ENCODE data around the gene LTB.
"Not testable (repeated sequence)": the region's sequence is repeated elsewhere in the genome, so short reads cannot be mapped to it uniquely, and the experiment has no call there.

The LTB gene

DNA sequence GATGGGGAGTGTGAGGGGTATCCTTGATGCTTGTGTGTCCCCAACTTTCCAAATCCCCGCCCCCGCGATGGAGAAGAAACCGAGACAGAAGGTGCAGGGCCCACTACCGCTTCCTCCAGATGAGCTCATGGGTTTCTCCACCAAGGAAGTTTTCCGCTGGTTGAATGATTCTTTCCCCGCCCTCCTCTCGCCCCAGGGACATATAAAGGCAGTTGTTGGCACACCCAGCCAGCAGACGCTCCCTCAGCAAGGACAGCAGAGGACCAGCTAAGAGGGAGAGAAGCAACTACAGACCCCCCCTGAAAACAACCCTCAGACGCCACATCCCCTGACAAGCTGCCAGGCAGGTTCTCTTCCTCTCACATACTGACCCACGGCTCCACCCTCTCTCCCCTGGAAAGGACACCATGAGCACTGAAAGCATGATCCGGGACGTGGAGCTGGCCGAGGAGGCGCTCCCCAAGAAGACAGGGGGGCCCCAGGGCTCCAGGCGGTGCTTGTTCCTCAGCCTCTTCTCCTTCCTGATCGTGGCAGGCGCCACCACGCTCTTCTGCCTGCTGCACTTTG lies 6.8 kb downstream of the LTB start, which contains the start of gene TNF:
TSS of gene TNF (plus strand) at position 231 of the 567 bp plus-strand sequence. CDS start at position 408, 177 bp downstream.
- no peak for DNase-seq

DNA sequence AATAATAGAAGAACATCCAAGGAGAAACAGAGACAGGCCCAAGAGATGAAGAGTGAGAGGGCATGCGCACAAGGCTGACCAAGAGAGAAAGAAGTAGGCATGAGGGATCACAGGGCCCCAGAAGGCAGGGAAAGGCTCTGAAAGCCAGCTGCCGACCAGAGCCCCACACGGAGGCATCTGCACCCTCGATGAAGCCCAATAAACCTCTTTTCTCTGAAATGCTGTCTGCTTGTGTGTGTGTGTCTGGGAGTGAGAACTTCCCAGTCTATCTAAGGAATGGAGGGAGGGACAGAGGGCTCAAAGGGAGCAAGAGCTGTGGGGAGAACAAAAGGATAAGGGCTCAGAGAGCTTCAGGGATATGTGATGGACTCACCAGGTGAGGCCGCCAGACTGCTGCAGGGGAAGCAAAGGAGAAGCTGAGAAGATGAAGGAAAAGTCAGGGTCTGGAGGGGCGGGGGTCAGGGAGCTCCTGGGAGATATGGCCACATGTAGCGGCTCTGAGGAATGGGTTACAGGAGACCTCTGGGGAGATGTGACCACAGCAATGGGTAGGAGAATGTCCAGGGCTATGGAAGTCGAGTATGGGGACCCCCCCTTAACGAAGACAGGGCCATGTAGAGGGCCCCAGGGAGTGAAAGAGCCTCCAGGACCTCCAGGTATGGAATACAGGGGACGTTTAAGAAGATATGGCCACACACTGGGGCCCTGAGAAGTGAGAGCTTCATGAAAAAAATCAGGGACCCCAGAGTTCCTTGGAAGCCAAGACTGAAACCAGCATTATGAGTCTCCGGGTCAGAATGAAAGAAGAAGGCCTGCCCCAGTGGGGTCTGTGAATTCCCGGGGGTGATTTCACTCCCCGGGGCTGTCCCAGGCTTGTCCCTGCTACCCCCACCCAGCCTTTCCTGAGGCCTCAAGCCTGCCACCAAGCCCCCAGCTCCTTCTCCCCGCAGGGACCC lies 7.8 kb downstream of the LTB start:
- DNase-seq: no peak

DNA sequence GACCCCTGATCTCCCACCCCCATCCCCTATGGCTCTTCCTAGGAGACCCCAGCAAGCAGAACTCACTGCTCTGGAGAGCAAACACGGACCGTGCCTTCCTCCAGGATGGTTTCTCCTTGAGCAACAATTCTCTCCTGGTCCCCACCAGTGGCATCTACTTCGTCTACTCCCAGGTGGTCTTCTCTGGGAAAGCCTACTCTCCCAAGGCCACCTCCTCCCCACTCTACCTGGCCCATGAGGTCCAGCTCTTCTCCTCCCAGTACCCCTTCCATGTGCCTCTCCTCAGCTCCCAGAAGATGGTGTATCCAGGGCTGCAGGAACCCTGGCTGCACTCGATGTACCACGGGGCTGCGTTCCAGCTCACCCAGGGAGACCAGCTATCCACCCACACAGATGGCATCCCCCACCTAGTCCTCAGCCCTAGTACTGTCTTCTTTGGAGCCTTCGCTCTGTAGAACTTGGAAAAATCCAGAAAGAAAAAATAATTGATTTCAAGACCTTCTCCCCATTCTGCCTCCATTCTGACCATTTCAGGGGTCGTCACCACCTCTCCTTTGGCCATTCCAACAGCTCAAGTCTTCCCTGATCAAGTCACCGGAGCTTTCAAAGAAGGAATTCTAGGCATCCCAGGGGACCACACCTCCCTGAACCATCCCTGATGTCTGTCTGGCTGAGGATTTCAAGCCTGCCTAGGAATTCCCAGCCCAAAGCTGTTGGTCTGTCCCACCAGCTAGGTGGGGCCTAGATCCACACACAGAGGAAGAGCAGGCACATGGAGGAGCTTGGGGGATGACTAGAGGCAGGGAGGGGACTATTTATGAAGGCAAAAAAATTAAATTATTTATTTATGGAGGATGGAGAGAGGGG lies 8.8 kb downstream of the LTB start:
- no peak for DNase-seq

DNA sequence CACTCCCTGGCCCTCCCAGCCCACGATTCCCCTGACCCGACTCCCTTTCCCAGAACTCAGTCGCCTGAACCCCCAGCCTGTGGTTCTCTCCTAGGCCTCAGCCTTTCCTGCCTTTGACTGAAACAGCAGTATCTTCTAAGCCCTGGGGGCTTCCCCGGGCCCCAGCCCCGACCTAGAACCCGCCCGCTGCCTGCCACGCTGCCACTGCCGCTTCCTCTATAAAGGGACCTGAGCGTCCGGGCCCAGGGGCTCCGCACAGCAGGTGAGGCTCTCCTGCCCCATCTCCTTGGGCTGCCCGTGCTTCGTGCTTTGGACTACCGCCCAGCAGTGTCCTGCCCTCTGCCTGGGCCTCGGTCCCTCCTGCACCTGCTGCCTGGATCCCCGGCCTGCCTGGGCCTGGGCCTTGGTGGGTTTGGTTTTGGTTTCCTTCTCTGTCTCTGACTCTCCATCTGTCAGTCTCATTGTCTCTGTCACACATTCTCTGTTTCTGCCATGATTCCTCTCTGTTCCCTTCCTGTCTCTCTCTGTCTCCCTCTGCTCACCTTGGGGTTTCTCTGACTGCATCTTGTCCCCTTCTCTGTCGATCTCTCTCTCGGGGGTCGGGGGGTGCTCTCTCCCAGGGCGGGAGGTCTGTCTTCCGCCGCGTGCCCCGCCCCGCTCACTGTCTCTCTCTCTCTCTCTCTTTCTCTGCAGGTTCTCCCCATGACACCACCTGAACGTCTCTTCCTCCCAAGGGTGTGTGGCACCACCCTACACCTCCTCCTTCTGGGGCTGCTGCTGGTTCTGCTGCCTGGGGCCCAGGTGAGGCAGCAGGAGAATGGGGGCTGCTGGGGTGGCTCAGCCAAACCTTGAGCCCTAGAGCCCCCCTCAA lies 9.9 kb downstream of the LTB start, which contains the start of gene LTA:
TSS of gene LTA (plus strand) at position 249 of the 871 bp plus-strand sequence. CDS start at position 703, 454 bp downstream.
- DNase-seq: no peak

DNA sequence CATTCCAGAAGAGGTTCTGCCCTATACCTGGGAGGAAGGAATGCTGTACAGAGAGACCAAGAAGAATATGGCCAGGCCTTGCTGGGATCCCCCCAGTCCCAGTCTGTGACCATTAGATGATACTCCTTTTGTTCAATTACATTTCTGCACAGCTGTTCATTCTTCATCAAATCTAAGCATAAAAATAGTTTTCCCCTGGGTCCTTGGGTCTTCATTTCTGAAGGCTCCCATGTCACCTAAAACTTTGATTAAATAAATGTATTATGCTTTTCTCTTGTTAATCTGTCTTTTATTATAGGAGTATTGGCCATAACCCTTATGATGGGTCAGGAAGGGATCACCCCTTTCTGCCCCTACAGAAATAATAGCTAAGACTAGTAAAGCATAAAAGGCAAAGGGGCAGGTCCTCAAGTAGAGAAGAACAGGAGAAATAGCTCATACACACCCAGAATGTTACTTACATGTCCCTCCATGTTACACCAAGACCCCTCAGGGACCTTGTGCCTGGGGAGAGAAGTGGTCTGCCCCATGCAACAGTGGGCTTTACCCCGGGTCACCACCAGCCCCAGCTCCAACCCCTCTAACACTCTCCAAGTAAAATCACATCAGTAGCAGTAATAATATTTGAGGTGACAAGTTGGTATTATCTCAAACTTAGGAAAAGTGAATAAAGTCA lies 12.2 kb downstream of the LTB start:
- DNase-seq: no peak

DNA sequence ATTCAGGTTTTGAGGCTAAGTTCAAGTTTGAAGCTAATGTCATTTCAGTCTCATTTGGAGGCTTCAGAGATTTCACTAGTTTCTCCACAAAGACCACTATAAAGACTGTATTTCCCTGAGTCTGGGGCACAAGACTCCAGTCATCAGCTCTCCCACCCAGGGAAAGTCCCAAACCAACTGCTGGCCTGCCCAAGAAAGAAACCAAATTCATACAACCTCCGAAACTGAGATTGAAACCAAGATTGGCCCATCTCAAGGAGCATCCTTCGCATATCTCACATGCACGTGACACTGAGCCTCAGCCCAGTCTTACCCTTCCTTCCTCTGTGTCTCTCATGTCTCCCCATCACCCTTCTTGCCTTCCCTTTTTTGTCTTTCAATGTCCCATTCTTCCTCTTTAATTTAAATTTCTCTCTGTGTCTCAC lies 13.7 kb downstream of the LTB start:
- no peak for DNase-seq

DNA sequence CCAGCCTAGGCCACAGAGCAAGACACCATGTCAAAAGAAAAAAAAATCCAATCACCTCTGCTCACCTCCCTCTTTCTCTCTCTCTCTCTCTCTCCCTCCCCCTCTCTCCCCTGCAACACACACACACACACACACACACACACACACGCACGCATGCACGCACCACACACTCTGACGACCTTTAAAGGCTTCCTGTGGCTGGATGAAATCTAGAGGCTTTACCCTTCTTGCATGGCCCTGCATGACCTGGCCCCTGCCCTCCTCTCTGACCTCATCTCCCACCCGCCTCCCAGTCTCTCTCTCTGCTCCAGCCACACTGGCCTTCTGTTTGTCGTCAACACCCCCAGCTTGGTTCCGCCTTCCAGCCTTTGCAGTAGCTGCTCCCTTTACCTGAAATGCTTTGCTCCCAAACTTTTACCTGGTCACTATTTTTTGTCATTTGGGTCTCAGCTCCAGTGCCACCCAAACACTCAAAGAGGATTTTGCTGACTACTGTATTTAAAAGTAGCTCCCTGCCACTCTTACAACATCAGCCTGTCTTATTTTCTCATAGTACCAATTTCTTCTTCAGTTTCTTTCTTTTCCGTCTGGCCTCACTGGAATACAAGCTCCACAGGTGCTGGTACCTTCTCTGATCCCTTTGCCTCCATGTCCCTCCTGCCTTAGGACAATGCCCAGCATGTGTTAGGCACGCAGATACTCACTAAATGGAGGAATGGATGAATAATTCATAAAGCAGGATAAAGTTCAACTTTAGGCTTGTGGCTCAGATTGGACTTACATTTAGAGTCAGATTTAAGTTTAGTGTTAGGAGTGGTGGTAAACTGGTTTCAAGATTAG lies 14.5 kb downstream of the LTB start:
- no peak for DNase-seq

DNA sequence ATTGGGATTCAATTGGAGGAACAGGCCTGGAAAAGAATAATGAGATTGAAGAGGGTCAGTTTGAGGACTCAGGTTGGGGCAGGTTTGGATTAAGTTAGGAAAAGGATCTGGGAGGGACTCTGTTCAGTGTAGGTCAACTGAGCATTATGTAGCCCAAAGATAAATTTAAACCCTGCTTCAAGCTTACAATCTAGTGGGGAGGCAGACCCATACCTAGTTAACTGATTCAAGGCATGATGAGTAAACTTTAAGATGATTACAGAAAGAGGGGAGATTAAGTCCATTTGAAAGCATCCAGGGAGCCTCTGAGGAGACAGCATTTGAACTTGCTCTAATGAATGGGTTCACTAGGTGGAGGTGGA lies 21.5 kb downstream of the LTB start:
- DNase-seq: no peak

DNA sequence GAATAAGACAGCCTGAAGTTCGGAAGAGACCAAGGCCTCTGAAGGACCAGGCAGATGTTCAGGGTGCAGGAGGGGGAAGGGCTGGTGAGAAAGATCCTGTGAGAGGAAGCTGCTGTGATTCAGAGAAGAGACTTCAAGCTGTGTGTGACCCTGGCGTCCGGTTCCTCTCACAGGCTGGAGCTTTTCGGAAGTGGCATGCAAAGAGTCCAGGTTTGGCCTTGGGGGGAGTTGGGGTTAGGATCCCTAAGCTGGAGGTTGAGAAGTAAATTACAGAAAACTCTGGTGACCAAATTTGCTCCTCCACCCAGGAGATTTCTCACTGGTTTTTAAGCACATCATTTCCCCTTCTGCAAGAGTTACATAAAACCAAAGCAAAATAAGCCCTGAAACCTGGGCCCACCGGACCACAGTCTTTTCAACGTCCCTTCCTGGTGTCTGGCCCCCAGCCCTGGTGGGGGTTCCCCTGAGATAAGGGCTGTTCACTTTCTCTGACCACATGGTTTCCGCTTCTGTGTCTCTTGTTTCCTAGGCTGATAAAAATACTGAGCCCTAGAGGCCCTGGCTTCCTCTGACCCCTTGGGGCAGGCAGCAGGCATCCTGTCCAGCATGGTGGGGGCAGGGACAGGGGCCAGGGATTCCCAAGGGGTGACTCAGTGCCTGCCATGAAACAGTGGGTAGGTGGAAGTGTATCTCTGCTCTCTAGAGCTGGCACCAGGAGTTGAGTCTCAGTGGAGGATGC lies 22.1 kb downstream of the LTB start:
- DNase-seq: no peak

DNA sequence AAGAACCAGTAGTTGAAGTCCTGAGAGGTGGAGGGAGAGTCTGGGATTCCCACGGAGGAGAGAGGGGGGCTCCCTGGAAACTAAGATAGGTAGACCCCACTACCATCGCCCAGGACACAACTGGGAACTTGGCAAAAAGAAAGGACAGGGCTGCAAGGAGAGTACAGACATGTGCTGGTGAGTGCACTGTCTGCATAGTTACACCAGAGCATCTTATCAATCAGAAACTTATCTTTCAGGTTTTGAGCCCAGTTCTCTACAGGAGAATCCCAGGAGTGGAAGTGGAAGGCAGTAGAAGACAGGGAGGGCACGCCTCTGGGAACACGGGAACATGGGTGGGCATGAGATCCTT lies 22.6 kb downstream of the LTB start:
- no peak for DNase-seq

DNA sequence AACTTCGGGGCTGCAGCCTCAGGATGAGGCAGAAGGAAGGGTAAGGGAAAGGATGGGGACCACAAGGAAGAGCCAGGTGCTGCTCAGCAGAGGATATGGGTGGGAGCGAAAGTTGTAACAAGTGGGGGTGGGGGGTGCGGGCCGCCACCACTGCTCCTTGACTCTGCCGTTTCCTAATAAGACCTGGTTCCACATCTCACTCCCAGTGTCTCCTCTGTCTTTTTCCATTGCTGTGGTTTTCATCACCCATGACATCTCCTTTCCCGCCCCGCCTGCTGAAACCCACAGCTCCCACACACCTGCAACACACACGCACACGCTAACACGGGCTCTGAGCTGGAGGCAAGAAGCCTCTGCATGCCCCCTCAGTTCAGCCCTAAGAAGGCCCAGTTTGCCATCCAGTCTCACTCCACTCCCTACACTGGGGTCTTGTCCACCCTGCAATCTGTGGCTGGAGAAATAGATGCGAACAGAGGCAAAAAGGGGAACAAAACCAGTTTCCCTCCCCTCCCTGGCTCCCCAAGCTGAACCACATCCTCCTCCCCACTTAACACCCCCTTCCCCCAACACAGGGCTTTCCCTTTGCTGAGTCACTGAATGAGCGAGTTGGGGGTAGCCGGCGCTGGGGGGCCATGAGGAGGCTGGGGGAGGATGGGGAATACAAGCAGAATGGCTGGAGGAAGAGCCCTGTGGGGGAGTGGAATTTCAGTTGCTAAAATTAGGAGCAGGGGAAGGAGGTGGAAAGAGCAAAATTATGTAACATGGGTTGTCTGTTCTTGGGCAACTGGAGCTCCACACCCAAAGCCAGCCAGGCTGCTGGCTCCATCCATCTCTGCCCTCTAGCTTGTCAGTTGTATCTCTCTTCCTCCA lies 23.4 kb downstream of the LTB start:
- no peak for DNase-seq

DNA sequence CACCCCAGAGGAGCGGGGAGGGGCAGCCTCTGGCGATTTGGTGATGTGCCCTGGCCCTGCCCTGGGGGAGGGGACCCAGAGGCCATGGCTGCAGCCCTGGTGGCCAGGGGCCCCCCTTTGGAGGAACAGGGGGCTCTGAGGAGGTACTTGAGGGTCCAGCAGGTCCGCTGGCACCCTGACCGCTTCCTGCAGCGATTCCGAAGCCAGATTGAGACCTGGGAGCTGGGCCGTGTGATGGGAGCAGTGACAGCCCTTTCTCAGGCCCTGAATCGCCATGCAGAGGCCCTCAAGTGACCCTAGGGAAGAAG lies 24.0 kb downstream of the LTB start:
- no peak for DNase-seq

DNA sequence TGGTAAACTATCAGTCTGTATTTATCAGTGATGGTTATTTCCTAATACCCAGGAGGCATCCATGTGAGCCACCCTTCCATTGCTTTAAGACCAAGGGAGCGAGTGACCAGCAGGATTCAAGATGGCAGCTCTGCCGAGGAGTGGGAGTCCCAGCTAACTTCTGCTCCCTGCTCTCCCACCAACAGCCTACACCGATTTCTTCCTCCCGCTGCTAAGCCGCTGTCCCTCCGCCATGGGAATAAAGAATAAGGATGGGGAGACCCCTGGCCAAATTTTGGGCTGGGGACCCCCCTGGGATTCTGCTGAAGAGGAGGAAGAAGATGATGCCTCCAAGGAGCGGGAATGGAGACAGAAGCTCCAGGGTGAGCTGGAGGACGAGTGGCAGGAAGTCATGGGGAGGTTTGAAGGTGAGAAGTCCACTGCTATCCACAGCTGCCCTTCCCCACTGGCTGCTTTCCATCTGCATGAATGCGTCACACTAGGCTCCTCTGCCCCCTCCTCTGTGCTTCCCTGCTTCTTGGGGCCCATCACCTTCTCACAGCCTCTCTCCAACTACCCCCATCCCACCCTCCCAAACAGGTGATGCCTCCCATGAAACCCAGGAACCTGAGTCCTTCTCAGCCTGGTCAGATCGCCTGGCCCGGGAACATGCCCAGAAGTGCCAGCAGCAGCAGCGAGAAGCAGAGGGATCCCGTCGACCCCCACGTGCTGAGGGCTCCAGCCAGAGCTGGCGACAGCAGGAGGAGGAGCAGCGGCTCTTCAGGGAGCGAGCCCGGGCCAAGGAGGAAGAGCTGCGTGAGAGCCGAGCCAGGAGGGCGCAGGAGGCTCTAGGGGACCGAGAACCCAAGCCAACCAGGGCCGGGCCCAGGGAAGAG lies 24.5 kb downstream of the LTB start:
- DNase-seq: no peak

DNA sequence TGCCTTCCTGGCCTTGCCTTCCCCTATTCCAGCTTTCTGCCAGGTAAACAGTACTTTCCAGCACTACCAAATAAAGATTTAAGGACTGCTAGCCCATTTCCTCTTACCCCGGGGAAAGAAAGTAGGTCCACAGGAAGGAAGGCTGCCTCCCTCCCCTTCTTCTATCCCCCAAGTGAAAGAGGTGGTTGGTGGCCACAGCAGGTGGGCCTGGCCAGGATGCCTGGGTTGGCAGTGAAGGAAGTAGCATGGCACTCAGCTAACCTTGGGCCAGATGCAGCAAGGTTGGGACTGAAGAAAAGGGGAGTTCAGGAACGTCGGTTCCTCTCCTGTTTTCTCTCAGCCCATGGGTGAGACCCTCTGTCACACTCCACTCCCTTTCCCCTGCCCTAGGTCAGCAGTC lies 25.9 kb downstream of the LTB start:
- DNase-seq: no peak

DNA sequence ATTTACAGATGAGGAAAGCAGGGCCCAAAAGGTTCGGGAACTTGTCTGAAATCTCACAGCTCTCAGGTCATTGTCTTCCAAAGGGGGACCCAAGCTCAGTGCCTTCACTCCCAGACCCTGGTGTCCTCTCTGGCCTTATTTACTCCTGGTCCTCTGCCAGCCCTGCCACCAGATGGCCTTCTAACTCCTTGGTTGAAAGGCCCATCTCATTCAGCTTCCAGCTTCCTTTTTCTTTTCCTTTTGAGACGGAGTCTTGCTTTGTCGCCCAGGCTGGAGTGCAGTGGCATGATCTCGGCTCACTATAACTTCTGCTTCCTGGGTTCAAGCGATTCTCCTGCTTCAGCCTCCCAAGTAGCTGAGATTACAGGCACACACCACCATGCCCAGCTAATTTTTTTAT lies 30.9 kb downstream of the LTB start:
- not testable (repeated sequence) for DNase-seq

DNA sequence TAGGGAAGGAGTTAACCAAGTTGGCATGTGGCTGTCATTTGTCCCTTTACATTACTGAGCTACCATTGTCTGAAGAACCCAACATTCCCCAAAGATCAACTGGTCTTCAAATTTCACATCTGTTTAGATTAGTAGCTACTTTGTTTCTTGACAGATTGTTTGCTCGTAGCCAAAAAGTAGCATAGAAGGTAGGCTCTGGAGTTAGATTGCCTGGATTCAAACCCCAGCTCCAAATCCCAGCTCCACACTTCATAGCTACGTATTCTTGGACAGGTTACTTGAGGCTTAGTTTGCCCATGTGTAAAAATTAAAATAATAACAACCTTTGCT lies 33.7 kb downstream of the LTB start:
- no peak for DNase-seq

DNA sequence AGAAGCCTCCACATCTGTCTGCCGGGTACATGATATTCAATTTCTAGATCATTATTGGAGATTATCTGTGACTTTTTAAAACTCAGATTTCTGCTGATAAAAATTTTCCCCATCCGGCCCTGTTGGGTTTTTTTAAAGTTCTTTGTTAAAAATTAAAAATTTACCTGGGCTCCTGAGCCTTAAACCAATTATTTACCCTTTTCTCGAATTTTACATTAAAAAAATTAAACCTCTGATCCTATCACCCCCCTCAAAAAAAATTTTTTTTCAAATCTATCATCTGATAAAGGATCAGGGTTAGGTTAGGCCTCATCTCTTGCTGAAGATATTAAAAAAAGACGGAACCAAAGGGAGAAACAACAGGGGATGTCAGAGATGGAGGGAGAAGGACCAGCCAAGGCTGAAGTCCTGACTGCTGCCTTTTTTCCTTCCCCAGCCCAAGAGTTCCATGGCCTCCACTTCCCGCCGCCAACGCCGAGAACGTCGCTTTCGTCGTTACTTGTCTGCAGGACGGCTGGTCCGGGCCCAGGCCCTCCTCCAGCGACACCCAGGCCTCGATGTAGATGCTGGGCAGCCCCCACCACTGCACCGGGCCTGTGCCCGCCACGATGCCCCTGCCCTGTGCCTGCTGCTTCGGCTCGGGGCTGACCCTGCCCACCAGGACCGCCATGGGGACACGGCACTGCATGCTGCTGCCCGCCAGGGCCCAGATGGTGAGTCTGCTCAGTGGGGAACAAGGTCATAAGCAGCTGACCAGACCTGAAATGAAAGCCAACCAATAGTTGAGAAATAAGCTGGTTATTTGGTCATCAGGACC lies 34.3 kb downstream of the LTB start:
- no peak for DNase-seq

Data from NCI-H510A treated with DMSO at 0.1 percent for 48 hours (cell line).